ENCODE data around the gene USP30.
"Not testable (repeated sequence)": the region's sequence is repeated elsewhere in the genome, so short reads cannot be mapped to it uniquely, and the experiment has no call there.

Gene USP30

GRCh38 chr12:109036975-109037374 is 15.4 kb upstream of the USP30 start:
- no peak for TF ChIP-seq CTCF (IDR thresholded peaks at IDR 0.05; ENCODE audit: low read depth, low read length)
- DNase-seq (ENCODE audit: extremely low read depth, low read depth): no peak

DNA sequence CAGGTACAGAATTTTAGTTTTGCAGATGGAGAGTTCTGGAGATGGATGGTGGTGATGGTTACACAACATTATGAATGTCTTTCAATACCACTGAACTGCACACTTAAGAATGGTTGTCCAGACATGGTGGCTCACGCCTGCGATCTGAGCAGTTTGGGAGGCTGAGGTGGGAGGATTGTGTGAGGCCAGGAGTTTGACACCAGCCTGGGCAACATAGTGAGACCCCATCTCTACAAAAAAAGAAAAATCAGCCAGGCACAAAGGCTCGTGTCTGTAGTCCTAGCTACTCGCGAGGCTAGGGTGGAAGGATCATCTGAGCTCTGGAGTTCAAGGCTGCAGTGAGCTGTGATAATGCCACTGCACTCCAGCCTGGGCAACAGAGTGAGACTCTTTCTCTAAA is 8.1 kb upstream of the USP30 start:
- TF ChIP-seq CTCF (IDR thresholded peaks at IDR 0.05; ENCODE audit: low read depth, low read length): no peak
- no peak for DNase-seq (ENCODE audit: extremely low read depth, low read depth)

DNA sequence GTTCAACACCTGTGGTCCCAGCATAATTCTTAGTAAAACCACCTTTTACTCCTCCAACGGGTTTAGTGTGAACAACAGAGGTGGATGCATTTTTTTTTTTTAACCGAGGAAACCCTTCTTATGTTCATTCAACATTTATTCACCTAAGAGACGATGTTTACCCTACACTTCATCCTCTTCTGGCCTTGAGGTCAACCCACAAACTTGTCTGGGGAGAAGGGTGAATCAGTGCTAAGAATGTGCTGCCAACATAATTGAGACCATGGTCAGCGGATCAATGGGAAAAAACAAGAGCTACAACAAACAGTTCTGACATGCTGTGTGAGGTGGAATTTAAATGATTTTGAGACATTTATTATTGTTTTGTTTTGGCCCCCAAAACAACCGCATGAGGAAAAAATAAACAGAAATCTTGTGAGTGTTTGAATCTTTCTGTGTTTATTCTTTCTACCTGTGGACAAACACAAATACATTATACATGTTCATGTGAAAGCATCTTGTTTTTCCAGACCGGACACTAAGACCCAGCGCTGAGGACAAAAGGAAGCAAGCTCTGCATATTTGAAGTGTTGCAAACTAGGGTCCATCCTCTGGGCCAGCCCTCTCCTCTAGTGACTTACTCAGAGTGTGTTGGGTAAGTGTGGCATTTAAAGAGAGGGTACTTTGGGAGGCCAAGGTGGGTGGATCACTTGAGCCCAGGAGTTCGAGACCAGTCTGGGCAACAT is 5.1 kb upstream of the USP30 start:
- no peak for TF ChIP-seq CTCF (IDR thresholded peaks at IDR 0.05; ENCODE audit: low read depth, low read length)
- DNase-seq (ENCODE audit: extremely low read depth, low read depth): no peak

DNA sequence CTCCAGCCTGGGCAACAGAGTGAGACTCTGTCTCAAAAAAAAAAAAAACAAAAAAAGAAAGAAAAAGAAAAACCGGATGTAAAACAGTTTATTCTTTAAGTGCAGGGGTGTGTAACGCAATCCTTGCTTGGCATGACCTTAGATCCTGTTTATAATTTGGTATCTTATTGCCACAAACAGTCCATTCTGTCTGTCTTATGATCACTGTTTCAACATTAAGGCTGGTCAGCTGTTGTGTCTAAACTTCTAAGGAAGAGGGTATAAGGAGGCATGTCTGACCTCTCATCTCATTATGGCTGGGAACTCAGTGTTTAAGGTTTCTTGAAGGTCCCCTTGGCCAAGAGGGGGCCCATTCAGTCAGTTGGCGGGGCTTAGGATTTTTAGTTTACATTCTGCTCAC is 3.7 kb upstream of the USP30 start:
- not testable (repeated sequence) for DNase-seq (ENCODE audit: extremely low read depth, low read depth)

- not testable (repeated sequence) for DNase-seq (ENCODE audit: extremely low read depth, low read depth)
Measured at GRCh38 chr12:109049794-109050193, 2.6 kb upstream of the USP30 start.

DNA sequence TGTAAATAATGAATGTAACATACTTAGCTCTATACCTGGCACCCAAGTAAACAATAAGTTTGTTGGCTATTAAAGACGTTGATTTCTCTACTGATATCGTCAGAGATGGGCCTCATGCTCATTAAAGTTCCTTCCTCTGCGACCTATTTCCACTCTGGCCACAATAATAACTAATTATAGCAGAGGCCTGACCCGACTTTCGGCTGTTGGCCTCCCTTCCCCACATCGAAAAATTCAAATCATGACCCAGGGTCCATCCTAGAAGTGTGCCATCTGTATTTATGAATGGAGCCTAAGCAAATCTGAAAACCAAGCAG is 321 bp upstream of the USP30 start:
- no peak for DNase-seq (ENCODE audit: extremely low read depth, low read depth)
- TF ChIP-seq CTCF (IDR thresholded peaks at IDR 0.05; ENCODE audit: low read depth, low read length): no peak

- no peak for TF ChIP-seq CTCF (IDR thresholded peaks at IDR 0.05; ENCODE audit: low read depth, low read length)
- DNase-seq (ENCODE audit: extremely low read depth, low read depth): no peak
Measured at GRCh38 chr12:109053382-109054123, 1.2 kb downstream of the USP30 start.

GRCh38 chr12:109054124-109054513 is 1.7 kb downstream of the USP30 start:
- not testable (repeated sequence) for DNase-seq (ENCODE audit: extremely low read depth, low read depth)

- DNase-seq (ENCODE audit: extremely low read depth, low read depth): no peak
- TF ChIP-seq CTCF (IDR thresholded peaks at IDR 0.05; ENCODE audit: low read depth, low read length): no peak
Measured at GRCh38 chr12:109054520-109054919, 2.1 kb downstream of the USP30 start.
